Stimulated activated CD8-positive, alpha-beta memory T cell treated with anti-CD3 and anti-CD28 coated beads, Interleukin-12 subunit alpha, Interleukin-12 subunit beta, amount 100 ng/mL, for 4 hours (primary cell): ENCODE measurements around the gene BPI.
"Not testable (repeated sequence)": the region's sequence is repeated elsewhere in the genome, so short reads cannot be mapped to it uniquely, and the experiment has no call there.

Experiments
- DNase-seq: peaks from one replicate; pipeline ENCODE4 v3.0.0-alpha.2; 2020; ENCODE audit warnings: low read depth

BPI gene

DNA sequence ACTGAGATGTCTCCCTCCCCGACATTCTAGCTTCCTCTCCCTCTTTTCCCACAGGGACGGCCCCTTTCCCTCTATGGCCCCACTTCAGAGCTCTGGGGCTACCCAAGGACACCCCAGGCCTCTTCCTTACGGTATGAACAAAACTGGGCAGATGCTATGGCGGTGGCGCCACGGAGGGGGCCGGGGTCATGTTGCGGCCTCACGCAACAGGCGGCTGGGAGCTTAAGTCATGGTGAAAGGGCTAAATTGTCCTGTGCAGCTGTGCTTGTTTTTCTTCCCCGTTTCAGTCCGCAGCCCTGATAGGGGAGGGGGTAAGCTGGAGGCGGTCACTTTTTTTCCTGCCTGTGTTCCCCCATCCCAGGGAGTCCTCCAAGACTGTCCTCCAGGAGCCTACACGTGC, 25.8 kb upstream of the BPI start:
- DNase-seq, result no peak

DNA sequence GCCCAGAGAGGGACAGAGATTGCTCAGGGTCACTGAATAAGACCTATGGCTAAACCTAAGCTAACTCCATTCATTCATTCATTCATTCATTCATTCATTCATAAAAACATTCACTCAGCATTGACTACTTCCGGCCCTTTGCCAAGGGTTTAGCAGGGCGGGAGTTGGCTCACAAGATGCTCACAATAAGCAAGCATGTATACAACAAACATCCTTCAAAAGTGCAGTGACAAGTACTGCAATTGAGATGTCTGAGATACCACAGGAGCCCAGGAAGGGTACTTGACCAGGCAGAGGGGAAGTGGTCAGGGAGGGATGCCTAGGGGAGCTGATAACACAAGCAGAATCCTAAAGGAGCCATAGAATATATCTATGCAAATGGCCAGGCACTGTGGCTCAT, 25.2 kb upstream of the BPI start:
- no peak for DNase-seq

DNA sequence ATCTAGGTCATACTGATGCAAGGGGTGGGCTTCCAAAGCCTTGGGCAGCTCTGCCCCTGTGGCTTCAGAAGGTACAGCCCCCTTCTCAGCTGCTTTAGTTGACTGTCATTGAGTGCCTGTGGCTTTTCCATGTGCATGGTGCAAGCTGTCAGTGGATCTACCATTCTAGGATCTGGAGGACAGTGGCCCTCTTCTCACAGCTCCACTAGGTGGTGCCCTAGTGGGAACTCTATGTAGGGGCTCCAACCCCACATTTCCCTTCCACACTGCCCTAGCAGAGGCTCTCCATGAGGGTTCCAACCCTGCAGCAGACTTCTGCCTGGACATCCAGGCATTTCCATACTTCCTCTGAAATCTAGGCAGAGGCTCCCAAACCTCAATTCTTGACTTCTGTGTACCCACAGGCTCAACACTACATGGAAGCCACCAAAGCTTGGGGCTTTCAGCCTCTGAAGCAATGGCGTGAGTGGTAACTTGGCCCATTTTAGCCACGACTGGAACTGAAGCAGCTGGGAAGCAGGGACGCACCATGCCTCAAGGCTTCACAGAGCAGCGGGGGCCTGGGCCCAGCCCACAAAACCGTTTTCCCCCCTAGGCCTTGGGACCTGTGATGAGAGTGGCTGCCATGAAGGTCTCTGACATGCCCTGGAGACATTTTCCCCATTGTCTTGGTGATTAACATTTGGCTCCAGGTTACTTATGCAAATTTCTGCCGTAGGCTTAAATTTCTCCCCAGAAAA, 22.6 kb upstream of the BPI start:
- DNase-seq, result not testable (repeated sequence)

DNA sequence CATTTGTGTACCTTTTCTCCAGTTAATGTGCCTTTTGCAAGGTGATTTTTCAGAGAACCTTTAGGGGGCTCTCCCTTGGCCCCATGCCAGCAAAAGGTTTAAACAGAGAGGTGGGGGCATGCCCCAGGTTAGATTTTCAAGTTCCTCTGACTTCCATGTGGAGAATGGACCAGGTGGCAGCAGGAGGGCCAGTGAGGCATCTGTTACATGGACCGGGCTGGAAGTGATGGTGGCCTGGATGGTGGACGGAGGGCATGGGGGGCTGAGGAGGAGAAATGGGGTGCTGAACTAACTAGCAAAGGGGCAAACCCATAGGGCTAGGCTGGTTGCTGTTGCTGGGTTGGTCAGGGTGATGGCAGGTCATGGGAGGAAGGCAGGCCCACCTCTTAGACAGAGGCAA, 20.7 kb upstream of the BPI start:
- DNase-seq, result no peak

DNA sequence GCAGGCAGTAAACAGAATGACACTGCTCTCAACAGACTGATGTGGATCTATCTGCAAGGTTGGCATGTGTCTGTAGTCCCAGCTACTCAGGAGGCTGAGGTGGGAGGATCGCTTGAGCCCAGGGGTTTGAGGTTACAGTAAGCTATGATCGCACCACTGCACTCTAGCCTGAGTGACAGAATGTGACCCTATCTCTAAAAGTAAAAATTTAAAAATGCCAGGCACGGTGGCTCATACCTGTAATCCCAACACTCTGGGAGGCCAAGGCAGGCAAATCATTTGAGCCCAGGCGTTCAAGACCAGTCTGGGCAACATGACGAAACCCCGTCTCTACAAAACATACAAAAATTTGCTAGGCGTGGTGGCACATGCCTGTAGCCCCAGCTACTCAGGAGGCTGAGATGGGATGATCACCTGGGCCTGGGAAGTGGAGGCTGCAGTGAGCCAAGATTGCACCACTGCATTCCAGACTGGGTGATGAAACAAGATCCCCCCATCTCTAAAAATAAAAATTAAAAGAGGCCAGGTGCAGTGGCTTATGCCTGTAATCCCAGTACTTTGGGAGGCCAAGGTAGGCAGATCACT, 19.8 kb upstream of the BPI start:
- DNase-seq, result not testable (repeated sequence)

DNA sequence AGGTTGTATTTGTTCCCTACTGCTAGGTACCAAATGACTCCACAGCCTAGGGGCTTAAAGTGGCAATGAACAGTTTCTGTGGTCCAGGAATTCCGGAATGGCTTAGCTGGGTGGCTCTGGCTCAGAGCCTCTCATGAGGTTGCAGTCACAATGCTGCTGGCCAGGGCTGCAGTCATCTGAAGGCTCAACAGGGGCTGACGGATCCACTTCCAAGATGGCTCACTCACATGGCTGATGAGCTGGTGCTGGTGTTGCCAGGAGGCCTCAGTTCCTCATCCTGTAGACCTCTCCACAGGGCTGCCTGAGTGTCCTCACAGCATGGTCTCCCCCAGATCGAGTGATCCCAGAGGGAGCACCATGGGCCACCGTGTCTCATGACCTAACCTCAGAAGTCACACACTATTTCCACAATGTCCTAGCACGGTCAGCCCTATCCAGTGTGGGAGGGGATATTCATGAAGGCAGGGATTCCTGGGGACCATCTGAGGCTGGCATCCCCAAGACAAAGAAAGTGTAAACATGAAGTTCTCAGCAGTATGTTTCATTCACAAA, 19.0 kb upstream of the BPI start:
- no peak for DNase-seq

DNA sequence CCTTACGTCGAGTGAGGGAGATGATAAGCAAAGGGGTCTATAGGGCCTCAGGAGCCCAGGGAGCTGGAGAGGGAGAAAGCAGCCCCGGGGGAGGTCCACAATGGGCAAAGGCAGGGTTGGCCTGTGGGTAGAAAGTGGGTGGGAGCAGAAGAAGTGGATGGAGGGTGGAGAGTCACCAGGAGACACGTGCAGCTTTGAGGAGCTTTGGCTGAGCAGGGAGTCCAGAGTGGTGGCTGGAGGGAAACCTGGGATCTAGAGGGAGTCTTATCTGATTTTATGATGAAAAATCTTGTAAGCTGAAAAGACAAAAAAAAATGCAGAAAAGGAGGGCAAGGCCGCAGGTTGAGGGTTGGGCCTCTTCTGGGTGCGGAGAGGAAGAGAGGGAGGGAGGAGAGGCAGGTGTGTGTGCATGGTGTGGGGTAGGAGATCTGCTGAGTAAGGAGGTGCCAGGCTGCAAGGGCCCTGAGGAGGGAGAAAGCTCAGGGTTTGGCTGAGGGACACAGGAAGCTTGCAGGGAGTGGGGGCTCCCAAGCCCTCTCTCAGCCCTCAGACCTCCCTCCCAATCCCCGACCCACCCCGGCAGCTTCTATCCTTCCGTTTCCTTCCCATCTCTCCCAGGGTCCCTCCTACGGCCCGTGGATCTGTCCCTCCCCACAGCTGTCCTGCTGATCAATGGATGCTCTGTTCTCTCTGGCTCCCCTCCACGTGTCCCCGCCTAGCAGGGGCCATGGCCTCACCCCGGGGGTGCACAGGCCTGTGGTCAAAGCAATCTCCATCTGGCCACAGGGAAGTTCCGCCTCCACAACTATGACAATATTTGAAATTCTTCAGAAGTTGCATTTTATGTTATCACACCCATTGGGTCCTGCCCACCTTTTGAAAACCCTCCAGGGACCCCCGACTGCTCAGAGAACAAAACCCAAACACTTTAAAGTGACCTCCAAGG, 17.1 kb upstream of the BPI start:
- no peak for DNase-seq

DNA sequence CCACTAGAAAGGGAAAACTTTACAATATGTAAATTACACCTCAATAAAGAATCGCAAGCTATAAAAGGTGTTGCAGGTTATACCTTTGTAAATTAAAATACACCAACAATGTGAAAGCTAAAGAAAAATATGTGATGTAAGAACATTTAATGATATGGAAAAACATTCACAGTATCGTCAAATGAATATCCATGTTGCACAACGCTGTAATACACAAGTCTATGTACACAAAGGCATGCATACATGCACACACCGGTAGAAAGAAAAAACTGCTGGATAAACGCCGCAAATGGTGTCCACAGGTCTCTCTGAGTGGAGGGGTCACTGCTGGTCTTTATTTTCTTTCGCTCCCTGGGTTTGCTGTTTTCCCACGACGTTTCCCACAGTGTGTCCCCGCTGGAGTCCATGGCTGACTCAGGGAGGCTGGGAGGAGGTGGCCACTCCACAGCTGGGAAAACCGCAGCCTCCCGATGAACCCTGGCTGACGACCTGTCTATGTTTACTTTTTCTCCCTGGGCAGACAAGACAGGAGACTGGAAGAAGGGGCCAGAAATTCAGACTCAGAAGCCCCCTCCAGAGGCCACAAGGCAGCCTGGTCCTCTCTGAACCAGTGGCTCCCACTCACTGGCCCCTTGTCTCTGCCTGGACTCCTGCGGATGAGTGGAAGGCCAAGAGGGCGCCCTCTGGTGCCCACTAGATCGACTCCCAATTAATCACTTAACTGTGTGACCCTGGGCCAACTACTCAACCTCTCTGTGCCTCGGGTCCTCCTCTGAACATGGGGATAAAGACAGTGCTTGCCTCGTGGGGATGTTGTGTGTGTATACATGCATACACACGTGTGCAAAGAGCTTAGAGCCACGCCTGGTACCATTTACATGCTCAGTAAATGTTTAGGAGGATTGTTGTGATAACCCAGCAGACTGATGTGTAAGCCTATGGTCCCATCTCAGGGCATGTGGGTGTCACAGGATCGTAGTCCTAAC, 12.8 kb upstream of the BPI start:
- DNase-seq, result no peak

DNA sequence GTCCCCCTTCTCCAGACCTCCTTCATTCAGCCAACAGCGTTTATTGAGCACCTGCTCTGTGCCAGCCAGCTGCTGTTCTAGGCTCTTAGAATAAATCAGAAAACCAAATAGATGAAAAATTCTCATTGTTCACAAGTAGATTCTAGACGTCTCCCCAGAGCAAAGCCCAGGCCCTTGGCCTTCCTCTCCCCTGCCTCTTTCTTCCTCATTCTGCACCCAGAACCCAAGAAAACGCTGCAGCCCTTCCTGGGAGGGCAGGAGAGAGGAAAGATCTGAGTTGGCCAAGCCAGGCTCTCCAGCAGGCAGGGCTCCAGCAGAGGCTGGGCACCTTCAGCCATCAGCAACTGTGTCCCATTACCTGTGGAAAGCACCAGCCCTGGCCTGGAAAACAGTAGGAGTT, 12.0 kb upstream of the BPI start:
- no peak for DNase-seq

DNA sequence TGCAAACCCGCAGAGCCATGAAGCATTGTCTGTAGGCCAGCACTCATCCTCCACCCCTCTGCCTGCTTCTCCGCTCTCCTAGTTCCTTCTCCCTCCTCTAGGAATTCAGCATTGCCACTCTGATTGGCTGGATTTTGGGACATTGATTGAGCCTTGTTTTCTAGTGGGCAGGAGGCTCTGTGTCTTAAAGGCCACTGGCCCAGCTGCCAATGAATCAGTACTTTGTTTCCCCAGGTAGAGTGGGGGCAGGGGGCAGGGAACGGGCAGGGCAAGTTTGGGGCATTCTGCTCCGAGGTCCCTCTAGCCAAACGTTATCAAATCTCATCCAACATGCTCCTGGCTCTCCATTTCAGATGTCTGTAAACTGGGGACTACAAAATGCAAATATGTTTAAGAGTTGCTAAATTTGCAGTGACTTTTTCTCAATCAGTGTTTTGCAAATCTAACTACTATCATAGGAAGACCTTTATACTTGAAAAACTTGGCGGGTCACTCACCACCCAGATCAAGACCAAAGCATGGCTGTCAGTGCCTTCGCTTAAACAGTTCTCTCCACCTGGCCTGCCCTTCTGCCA, 10.4 kb upstream of the BPI start:
- no peak for DNase-seq

DNA sequence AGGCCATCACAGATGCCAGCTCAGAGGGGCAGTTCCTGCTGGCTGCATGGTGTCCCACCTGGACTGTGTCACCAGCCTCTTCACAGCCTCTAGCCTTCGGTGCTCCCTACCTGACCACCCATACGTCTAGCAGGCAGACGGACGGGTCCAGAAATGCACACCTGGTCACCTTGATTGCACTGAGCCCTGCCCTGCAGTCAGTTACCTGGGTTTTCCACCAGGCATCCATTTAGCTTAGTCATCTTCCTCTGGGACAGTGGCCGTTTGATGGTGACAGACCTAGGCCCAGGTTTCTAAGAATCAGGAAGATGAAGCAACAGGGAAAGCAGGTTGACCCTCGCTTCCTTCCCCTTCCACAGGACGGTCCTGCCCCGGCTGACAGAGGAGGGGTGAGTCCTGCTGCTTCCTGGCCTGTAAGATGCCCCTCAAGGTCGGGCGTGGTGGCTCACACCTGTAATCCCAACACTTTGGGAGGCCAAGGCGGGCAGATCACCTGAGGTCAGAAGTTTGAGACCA, 9.8 kb upstream of the BPI start:
- no peak for DNase-seq

DNA sequence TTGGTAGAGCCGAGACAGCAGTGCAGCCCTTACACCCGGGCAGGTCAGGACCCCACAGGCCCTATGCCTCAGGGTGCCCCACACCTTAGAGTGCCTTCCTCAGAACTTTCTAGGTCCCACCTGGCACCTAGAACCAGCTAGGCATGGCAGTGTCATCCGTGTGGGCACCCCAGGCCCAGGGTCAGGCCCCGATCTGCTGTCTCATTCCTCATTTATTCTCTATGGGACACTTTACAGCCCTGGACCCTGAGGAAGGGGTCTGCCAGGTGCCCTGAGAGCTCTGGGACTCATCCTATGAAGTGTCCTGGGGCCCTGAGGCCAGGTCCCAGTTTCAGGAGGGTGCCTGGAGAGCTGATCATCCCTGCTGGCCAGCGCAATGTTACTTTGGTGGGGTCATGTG, 8.1 kb upstream of the BPI start:
- DNase-seq, result no peak

DNA sequence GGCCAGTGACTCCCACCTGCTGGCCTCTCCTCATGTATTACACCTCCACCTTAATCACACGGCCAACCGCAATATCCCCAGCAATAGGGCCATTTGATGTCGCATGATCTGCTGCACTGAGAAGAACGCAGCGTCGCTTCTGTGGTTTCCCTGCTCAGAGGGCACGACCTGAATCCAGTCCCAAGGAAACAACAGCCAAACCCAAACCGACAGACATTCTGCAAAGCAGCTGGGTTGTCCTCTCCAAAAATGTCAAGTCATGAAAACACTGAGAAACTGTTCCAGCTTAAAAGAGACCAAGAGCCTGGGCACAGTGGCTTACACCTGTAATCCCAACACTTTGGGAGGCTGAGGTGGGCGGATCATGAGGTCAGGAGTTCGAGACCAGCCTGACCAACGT, 7.5 kb upstream of the BPI start:
- no peak for DNase-seq

DNA sequence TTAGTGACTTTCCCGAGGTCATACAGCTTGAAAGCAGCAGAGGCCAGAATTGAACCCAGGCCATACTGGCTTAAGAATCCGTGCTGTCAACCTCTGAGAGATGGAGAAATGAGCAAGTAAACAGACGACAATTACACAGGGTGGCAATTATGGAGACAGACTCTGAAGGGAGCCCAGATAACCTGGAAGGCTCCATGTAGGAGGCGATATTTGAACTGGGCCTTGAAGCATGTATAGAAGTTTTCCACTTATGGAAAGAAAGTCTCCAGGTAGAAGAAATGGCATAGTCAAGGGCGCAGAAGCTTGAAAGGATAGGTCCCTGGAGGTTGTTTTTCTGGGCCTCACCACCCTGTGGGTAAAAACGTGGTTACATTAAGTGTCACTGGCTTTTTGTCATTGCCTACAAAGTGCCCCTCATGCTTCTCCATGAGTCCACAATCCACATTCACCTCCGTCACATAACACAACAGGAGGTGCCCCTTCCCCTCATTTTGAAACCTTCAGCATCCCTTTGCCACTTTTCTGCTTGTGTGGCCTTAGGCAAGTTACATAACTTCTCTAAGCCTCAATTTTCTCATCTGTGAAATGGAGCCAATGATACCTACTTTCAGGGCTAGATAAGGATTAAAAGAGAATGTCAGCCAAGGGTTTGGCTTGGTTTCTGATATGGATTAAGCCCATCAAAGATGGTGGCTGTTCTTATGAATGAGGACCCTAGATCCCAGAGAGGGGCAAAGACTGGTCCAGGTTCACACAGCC, 5.9 kb upstream of the BPI start:
- DNase-seq, result no peak

DNA sequence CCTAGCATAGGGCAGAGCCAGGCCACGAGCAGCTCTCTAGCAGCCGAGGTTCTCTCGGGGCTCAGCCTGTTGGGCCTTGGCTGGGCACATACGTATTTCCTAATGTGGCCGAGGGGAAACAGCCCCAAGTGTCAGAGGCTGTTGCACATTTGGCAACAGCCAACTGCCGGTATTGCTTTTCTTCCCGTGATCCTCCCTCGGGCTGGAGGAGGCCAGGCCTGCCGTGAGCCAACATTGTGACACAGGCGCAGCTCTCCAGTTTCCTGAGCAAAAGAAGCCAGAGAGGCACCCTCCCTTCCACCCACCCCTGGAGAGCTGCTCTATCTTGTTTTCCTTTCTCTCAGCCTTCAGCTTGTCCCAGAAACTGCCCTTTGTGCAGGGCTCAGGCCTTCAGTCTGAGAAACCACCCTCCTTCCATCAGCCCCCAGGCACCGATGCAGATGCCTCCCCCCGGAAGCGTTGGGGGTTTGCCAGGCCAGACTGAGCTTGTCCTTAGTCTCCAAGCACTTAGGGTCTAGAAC, 5.1 kb upstream of the BPI start:
- no peak for DNase-seq

DNA sequence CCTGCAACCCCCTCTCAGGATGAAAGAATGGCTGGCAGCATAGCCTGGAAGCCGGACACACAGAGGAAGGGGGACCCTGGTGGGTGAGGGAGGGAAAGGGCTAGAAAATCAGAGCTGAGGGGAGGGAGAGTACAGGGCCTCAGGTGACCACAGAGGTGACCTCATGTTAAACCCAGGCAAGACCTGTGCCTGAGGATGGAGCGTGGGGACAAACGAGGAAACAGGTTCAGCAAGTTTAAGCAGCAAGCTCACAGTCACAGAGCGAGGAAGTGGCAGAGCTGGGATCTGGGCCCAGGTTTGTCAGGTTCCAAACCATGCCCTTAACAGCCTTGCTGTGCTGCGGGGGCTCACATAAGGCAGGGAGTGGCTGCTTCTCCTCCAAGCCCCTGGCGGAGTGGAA, 4.0 kb upstream of the BPI start:
- no peak for DNase-seq

DNA sequence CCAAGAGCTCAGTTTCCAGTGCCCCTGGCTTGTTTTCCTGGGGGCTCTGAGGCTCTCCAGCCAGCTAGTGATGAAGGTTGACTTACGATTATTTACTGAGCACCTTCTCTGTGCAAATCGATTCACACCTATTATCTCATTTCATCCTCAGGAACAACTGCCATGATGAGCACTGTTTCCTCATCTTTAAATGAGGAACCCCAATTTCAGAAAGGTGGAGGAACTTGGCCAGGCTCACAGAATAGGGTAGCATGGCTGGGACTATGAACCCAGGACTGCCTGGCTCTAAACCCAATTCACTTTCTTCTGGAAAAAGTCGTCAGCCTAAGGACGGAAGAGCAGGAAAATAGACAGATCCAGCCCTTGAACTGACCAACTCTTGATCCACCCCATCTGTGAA, 3.5 kb upstream of the BPI start:
- no peak for DNase-seq

DNA sequence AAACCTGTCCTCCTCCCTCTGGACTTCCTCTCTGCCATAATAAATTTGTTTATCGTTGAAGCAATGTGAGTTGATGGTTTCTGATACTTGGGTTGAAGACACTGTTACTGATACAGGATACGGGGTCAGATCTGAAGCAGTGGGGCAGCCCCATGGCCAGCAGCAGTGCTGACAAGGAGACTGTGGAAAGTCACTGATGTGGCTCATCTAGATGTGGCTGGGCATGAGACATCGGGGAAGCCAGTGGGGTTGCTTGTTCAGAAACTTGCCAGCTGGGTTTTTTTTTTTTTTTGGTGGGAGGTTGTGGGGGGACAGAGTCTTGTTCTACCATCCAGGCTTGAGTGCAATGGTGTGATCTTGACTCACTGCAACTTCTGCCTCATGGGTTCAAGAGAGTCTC, 2.6 kb upstream of the BPI start:
- DNase-seq, result no peak

DNA sequence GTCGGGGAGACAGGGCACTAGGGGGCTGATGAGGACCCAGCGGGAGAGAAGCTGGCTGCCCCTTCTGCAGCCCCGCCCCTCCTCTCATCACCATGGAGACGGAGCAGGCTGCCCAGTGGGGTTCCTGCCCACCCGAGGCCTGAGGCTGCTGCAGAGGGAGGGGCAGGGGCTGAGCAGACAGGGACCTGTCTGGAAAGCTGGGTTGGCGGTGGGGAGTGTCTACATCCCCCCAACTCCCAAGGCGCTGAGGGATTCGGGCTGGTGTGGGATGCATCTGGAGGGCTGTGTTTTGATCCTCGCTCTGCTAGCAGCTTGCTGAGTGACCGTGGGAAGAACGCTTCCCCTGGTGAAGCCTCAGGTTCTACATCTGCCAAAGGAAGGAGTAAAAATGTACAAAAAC, 1.2 kb upstream of the BPI start:
- no peak for DNase-seq

DNA sequence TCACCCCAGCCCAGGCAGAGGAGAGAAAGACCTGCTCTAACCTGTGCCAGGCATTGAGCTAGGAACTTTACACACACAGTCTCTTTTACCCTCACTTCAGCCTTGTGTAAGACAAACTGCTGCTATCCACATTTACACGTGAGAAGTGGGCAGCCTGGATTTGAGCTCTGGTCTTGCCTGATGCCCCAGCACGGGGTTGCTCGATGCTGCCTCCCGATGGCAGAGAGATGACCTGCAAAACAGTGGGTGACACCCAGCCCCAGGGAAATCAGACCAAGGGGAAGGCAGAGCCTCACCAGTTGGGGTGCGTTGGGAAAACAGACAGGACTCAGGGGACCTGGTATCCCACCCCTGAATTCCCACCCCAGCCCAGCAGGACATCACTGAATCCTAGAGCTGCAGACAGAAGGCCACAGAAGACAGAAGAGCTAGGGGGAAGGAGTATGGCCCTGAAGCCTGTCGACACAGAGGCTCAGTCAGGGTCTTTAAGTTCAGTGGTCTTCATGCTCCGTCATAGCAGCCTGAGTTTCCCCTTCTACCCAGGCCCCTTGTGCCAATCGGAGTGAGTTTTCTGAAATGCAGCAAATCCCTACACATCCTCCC, 990 bp downstream of the BPI start:
- no peak for DNase-seq
